Liver (tissue), 9 donors: ENCODE data around the gene C1D. TPM values are rescaled to one million over a fixed set of nuclear protein-coding genes. Genes with fewer than 3 reads are reported as not detected.

ENCODE experiments used
- DNase-seq: peaks from one replicate; pipeline ENCODE4 v3.0.0-alpha.2; 2017; ENCODE audit warnings: low spot score
- H3K27ac ChIP-seq, 2 donors: one replicate each; pipeline ENCODE4 v1.7.0; 2013; ENCODE audit warnings: inconsistent platforms in 2 of 2, low read length in 2 of 2, control low read depth in 1 of 2, low read depth in 1 of 2, mild to moderate bottlenecking in 1 of 2
- H3K27me3 ChIP-seq, 4 donors: one replicate each; pipeline versions ENCODE4 v1.6.1 to v1.7.0; 2013; ENCODE audit warnings: low read length in 3 of 4, inconsistent platforms in 1 of 4, mild to moderate bottlenecking in 1 of 4, moderate library complexity in 1 of 4; ENCODE audit not compliant: control insufficient read depth in 4 of 4, insufficient read depth in 4 of 4
- H3K36me3 ChIP-seq, 4 donors: one replicate each; pipeline versions ENCODE4 v1.6.1 to v1.7.0; 2013; ENCODE audit warnings: low read length in 3 of 4, mild to moderate bottlenecking in 3 of 4, low read depth in 1 of 4, moderate library complexity in 1 of 4; ENCODE audit not compliant: control insufficient read depth in 4 of 4, insufficient read depth in 3 of 4
- H3K4me1 ChIP-seq, 4 donors: one replicate each; pipeline versions ENCODE4 v1.6.1 to v1.7.0; 2013; ENCODE audit warnings: low read length in 3 of 4, mild to moderate bottlenecking in 3 of 4, moderate library complexity in 1 of 4; ENCODE audit not compliant: control insufficient read depth in 4 of 4, insufficient read depth in 4 of 4
- H3K4me3 ChIP-seq, 3 donors: one replicate each; pipeline versions ENCODE4 v1.6.1 to v1.7.0; 2013; ENCODE audit warnings: low read length in 3 of 3, control low read depth in 1 of 3, low read depth in 1 of 3, mild to moderate bottlenecking in 1 of 3
- H3K9ac ChIP-seq, 2 donors: one replicate each; pipeline ENCODE4 v1.7.0; 2013; ENCODE audit warnings: low read length in 2 of 2, mild to moderate bottlenecking in 2 of 2, moderate library complexity in 2 of 2, control low read depth in 1 of 2, low read depth in 1 of 2
- H3K9me3 ChIP-seq, 4 donors: one replicate each; pipeline versions ENCODE4 v1.6.1 to v1.7.0; 2013; ENCODE audit warnings: low read length in 3 of 4; ENCODE audit not compliant: control insufficient read depth in 4 of 4
- EGR1 ChIP-seq, 2 donors: IDR thresholded peaks; 2 replicates each; pipeline ENCODE4 v1.6.1; 2016 to 2018; ENCODE audit warnings: antibody characterized with exemption in 2 of 2, low read depth in 2 of 2
- FOXA2 ChIP-seq: IDR thresholded peaks from 2 replicates; pipeline ENCODE4 v1.6.1; 2016; ENCODE audit warnings: antibody characterized with exemption
- GABPA ChIP-seq, 2 donors: IDR thresholded peaks in 1 of 2; conservative IDR thresholded peaks in 1 of 2; 2 replicates each; pipeline ENCODE4 v1.6.1; 2016; ENCODE audit warnings: antibody characterized with exemption in 2 of 2, mild to moderate bottlenecking in 1 of 2, moderate library complexity in 1 of 2
- HNF4A ChIP-seq, 2 donors: conservative IDR thresholded peaks; 2 replicates each; pipeline ENCODE4 v1.6.1; 2016; ENCODE audit warnings: antibody characterized with exemption in 2 of 2, mild to moderate bottlenecking in 2 of 2
- HNF4G ChIP-seq: IDR thresholded peaks from 2 replicates; pipeline ENCODE4 v1.6.1; 2016; ENCODE audit warnings: antibody characterized with exemption
- JUND ChIP-seq, 2 donors: IDR thresholded peaks; 2 replicates each; pipeline ENCODE4 v1.6.1; 2016; ENCODE audit warnings: antibody characterized with exemption in 2 of 2
- NR2F2 ChIP-seq: IDR thresholded peaks from 2 replicates; pipeline ENCODE4 v1.6.1; 2016; ENCODE audit warnings: antibody characterized with exemption
- RAD21 ChIP-seq, 2 donors: IDR thresholded peaks; 2 replicates each; pipeline ENCODE4 v1.6.1; 2016; ENCODE audit warnings: antibody characterized with exemption in 2 of 2, mild to moderate bottlenecking in 2 of 2
- RXRA ChIP-seq, 2 donors: IDR thresholded peaks; 2 replicates each; pipeline ENCODE4 v1.6.1; 2017 to 2018; ENCODE audit warnings: antibody characterized with exemption in 2 of 2, mild to moderate bottlenecking in 1 of 2
- SP1 ChIP-seq: IDR thresholded peaks from 2 replicates; pipeline ENCODE4 v1.6.1; 2018; ENCODE audit warnings: antibody characterized with exemption, mild to moderate bottlenecking
- TAF1 ChIP-seq: conservative IDR thresholded peaks from 2 replicates; pipeline ENCODE4 v1.6.1; 2016; ENCODE audit warnings: antibody characterized with exemption, mild to moderate bottlenecking
- YY1 ChIP-seq: IDR thresholded peaks from 2 replicates; pipeline ENCODE4 v1.6.1; 2016; ENCODE audit warnings: antibody characterized with exemption, mild to moderate bottlenecking
- WGBS: extraction: QIAGEN DNeasy Blood & Tissue Kit; methylation state at CpG from one replicate; pipeline ENCODE4 v1.1.7; 2013; 5-methylcytosine and 5-hydroxymethylcytosine counted together
- polyA plus RNA-seq, 2 donors: library from polyadenylated mRNA; stranded (reverse) in 1 of 2; unstranded in 1 of 2; fragments of 200-250 nt in 1 of 2; fragments of >200 nt in 1 of 2; fragmentation: Nextera tagmentation in 1 of 2; extraction: Ambion mirVana in 1 of 2; gene quantifications; one replicate each; pipeline versions ENCODE4 v1.2.1 to v1.2.3, GENCODE V29; 2013 to 2015
- total RNA-seq, 2 donors: library from RNA; depleted of rRNA; stranded (reverse); fragments of >200 nt; gene quantifications; one replicate each; pipeline ENCODE4 v1.2.3, GENCODE V29; 2014
- TF ChIP-seq, protein P1 (sequence below): IDR thresholded peaks from 2 replicates; pipeline ENCODE4 v1.6.1; 2016; ENCODE audit warnings: antibody characterized with exemption
- TF ChIP-seq, protein P2 (sequence below): IDR thresholded peaks from 2 replicates; pipeline ENCODE4 v1.6.1; 2016; ENCODE audit warnings: antibody characterized with exemption, mild to moderate bottlenecking
- TF ChIP-seq, protein P3 (sequence below): fragments of 150-350 bp; IDR thresholded peaks from 2 replicates; pipeline ENCODE4 v1.5.1; 2017; ENCODE audit warnings: improper control_type of control experiment, low read depth, low read length; ENCODE audit not compliant: missing input control
- TF ChIP-seq, protein P4 (sequence below): IDR thresholded peaks from 2 replicates; pipeline ENCODE4 v1.6.1; 2016; ENCODE audit warnings: antibody characterized with exemption
- TF ChIP-seq, protein P5 (sequence below): IDR thresholded peaks from 2 replicates; pipeline ENCODE4 v1.6.1; 2016; ENCODE audit warnings: antibody characterized with exemption
- donor health status: healthy.
- donor health status: healthy.
- donor health status: healthy.
- donor health status: healthy.
- donor health status: healthy.

Gene C1D
- total and polyA plus RNA-seq, 4 donors = 15.6 to 31.0 (median 18.9) TPM

DNA sequence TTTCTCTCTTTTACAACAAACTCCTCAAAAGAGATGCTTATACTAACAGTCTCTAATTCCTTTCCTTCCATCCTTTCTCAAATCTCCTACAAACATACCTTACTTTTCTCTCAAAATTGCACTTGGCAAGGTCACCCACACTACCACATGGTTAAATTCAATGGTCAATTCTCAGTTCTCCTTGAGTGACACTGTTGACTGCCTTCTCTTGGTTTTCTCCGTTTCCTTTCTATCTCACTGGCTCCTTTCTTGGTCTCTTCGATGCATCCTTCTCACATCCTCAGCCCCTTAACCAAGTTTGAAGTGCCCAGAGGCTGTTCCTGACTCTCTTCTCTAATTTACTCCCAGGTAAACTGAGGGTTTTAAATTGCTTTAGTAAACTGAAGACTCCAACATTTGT lies 12.5 kb downstream of the C1D start:
- no peak overlapping the region for H3K4me3 ChIP-seq
- no peaks in the 10 kb centered on the region for H3K9me3 ChIP-seq
- 95% methylated on average over 2 of the region's 2 CpGs for WGBS
- H3K9ac ChIP-seq = no peak overlapping the region
- no peak for DNase-seq
- no peaks in the 10 kb centered on the region for H3K27me3 ChIP-seq
- H3K36me3 ChIP-seq = no peaks in the 10 kb centered on the region
- H3K4me1 ChIP-seq = peaks cover 0 to 5% (median 0%) of the 10 kb centered on the region in 4 donors
- H3K27ac ChIP-seq = no peak overlapping the region
- TF ChIP-seq TAF1 = no peak
- TF ChIP-seq, protein P1, sequence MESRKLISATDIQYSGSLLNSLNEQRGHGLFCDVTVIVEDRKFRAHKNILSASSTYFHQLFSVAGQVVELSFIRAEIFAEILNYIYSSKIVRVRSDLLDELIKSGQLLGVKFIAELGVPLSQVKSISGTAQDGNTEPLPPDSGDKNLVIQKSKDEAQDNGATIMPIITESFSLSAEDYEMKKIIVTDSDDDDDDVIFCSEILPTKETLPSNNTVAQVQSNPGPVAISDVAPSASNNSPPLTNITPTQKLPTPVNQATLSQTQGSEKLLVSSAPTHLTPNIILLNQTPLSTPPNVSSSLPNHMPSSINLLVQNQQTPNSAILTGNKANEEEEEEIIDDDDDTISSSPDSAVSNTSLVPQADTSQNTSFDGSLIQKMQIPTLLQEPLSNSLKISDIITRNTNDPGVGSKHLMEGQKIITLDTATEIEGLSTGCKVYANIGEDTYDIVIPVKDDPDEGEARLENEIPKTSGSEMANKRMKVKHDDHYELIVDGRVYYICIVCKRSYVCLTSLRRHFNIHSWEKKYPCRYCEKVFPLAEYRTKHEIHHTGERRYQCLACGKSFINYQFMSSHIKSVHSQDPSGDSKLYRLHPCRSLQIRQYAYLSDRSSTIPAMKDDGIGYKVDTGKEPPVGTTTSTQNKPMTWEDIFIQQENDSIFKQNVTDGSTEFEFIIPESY = no peak
- TF ChIP-seq, protein P2, sequence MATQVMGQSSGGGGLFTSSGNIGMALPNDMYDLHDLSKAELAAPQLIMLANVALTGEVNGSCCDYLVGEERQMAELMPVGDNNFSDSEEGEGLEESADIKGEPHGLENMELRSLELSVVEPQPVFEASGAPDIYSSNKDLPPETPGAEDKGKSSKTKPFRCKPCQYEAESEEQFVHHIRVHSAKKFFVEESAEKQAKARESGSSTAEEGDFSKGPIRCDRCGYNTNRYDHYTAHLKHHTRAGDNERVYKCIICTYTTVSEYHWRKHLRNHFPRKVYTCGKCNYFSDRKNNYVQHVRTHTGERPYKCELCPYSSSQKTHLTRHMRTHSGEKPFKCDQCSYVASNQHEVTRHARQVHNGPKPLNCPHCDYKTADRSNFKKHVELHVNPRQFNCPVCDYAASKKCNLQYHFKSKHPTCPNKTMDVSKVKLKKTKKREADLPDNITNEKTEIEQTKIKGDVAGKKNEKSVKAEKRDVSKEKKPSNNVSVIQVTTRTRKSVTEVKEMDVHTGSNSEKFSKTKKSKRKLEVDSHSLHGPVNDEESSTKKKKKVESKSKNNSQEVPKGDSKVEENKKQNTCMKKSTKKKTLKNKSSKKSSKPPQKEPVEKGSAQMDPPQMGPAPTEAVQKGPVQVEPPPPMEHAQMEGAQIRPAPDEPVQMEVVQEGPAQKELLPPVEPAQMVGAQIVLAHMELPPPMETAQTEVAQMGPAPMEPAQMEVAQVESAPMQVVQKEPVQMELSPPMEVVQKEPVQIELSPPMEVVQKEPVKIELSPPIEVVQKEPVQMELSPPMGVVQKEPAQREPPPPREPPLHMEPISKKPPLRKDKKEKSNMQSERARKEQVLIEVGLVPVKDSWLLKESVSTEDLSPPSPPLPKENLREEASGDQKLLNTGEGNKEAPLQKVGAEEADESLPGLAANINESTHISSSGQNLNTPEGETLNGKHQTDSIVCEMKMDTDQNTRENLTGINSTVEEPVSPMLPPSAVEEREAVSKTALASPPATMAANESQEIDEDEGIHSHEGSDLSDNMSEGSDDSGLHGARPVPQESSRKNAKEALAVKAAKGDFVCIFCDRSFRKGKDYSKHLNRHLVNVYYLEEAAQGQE = no peak
- TF ChIP-seq HNF4A (conservative IDR thresholded peaks at IDR 0.05) = no peak
- TF ChIP-seq EGR1 (IDR thresholded peaks at IDR 0.05; ENCODE audit: low read depth in 2 of 2) = no peak
- TF ChIP-seq HNF4G = no peak
- TF ChIP-seq RXRA (IDR thresholded peaks at IDR 0.05) = no peak
- no peak for TF ChIP-seq YY1

- DNase-seq = no peak
- no peak overlapping the region for H3K27ac ChIP-seq
- no peaks in the 10 kb centered on the region for H3K4me1 ChIP-seq
- 92% methylated on average over 4 of the region's 4 CpGs for WGBS
- H3K9ac ChIP-seq = no peak overlapping the region
- H3K9me3 ChIP-seq = no peaks in the 10 kb centered on the region
- TF ChIP-seq FOXA2 = no peak
- TF ChIP-seq EGR1 (IDR thresholded peaks at IDR 0.05; ENCODE audit: low read depth in 2 of 2) = no peak
- no peak for TF ChIP-seq RXRA (IDR thresholded peaks at IDR 0.05)
- TF ChIP-seq RAD21 (IDR thresholded peaks at IDR 0.05) = no peak
- TF ChIP-seq HNF4A (conservative IDR thresholded peaks at IDR 0.05) = no peak
- no peak for TF ChIP-seq HNF4G
- TF ChIP-seq YY1 = no peak
- TF ChIP-seq, protein P3, sequence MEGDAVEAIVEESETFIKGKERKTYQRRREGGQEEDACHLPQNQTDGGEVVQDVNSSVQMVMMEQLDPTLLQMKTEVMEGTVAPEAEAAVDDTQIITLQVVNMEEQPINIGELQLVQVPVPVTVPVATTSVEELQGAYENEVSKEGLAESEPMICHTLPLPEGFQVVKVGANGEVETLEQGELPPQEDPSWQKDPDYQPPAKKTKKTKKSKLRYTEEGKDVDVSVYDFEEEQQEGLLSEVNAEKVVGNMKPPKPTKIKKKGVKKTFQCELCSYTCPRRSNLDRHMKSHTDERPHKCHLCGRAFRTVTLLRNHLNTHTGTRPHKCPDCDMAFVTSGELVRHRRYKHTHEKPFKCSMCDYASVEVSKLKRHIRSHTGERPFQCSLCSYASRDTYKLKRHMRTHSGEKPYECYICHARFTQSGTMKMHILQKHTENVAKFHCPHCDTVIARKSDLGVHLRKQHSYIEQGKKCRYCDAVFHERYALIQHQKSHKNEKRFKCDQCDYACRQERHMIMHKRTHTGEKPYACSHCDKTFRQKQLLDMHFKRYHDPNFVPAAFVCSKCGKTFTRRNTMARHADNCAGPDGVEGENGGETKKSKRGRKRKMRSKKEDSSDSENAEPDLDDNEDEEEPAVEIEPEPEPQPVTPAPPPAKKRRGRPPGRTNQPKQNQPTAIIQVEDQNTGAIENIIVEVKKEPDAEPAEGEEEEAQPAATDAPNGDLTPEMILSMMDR = no peak
- TF ChIP-seq, protein P2 = no peak
- TF ChIP-seq TAF1 = no peak
- TF ChIP-seq, protein P4, sequence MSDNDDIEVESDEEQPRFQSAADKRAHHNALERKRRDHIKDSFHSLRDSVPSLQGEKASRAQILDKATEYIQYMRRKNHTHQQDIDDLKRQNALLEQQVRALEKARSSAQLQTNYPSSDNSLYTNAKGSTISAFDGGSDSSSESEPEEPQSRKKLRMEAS = no peak
- TF ChIP-seq, protein P5, sequence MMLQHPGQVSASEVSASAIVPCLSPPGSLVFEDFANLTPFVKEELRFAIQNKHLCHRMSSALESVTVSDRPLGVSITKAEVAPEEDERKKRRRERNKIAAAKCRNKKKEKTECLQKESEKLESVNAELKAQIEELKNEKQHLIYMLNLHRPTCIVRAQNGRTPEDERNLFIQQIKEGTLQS = no peak
- no peak for TF ChIP-seq SP1
- no peak for TF ChIP-seq NR2F2
- no peak for TF ChIP-seq JUND (IDR thresholded peaks at IDR 0.05)
- no peak for TF ChIP-seq GABPA (IDR thresholded peaks at IDR 0.05 in 1 of 2, conservative IDR thresholded peaks at IDR 0.05 in 1 of 2)
- no peaks in the 10 kb centered on the region for H3K27me3 ChIP-seq
- H3K4me3 ChIP-seq = no peak overlapping the region
- peaks cover 0 to 9% (median under 1%) of the 10 kb centered on the region in 4 donors for H3K36me3 ChIP-seq
Observed at GRCh38 chr2:68046642-68047240, 16.1 kb downstream of the C1D start.
